SU-DHL-6 (cell line): ENCODE data around the gene PPP1R12A.

Experiments used
- H2AFZ ChIP-seq: fragments of 200-600 bp; sonication (generic); 2 replicates; pipeline ENCODE4 v1.6.1; 2014; ENCODE audit warnings: low read depth, mild to moderate bottlenecking, moderate library complexity, mixed read lengths, antibody characterized with exemption, low read length; ENCODE audit not compliant: severe bottlenecking
- H3F3A ChIP-seq: fragments of 200-600 bp; shearing (Covaris generic); 2 replicates; pipeline ENCODE4 v1.6.0; 2016; ENCODE audit warnings: antibody characterized with exemption, mild to moderate bottlenecking; ENCODE audit not compliant: insufficient read depth
- H3K27ac ChIP-seq: fragments of 200-600 bp; sonication (generic); 2 replicates; pipeline ENCODE4 v1.5.1; 2016; ENCODE audit warnings: low read depth, mild to moderate bottlenecking, low read length, moderate library complexity, mixed read lengths
- H3K27me3 ChIP-seq: fragments of 200-600 bp; sonication (generic), shearing (Covaris generic); 2 replicates; pipeline ENCODE4 v1.6.0; 2014; ENCODE audit warnings: mild to moderate bottlenecking, low read length
- H3K36me3 ChIP-seq: fragments of 200-600 bp; sonication (generic); 2 replicates; pipeline ENCODE4 v1.6.1; 2014; ENCODE audit warnings: mild to moderate bottlenecking, low read length, mixed read lengths
- H3K4me2 ChIP-seq: fragments of 300-600, 200-600 bp; shearing (Covaris generic), sonication (generic); 2 replicates; pipeline ENCODE4 v1.6.0; 2014; ENCODE audit warnings: low read length, low read depth, mild to moderate bottlenecking; ENCODE audit not compliant: poor library complexity, severe bottlenecking
- H3K4me3 ChIP-seq: fragments of 200-600 bp; sonication (generic); 2 replicates; pipeline ENCODE4 v1.5.1; 2014; ENCODE audit warnings: antibody characterized with exemption, low read length, mild to moderate bottlenecking, mixed read lengths; ENCODE audit not compliant: insufficient read depth, poor library complexity, severe bottlenecking
- H3K79me2 ChIP-seq: fragments of 200-600 bp; sonication (generic); 2 replicates; pipeline ENCODE4 v1.6.1; 2014; ENCODE audit warnings: mild to moderate bottlenecking, low read length, moderate library complexity; ENCODE audit not compliant: insufficient read depth
- H3K9ac ChIP-seq: fragments of 200-600 bp; sonication (generic); 2 replicates; pipeline ENCODE4 v1.7.0; 2014; ENCODE audit warnings: mild to moderate bottlenecking, low read length
- H3K9me2 ChIP-seq: fragments of 200-600 bp; sonication (generic); replicated peaks from 2 replicates; pipeline ENCODE4 v1.6.1; 2014; ENCODE audit warnings: low read length; ENCODE audit not compliant: insufficient read depth
- H3K9me3 ChIP-seq: fragments of 200-600 bp; sonication (generic); 2 replicates; pipeline ENCODE4 v1.6.1; 2014; ENCODE audit warnings: low read length, mixed read lengths; ENCODE audit not compliant: insufficient read depth
- H4K20me1 ChIP-seq: fragments of 200-600 bp; sonication (generic); 2 replicates; pipeline ENCODE4 v1.6.1; 2014; ENCODE audit warnings: low read depth, mild to moderate bottlenecking, antibody characterized with exemption, low read length, moderate library complexity, mixed read lengths
- EZH2phosphoT487 ChIP-seq: fragments of 200-600 bp; sonication (generic), shearing (Covaris generic); conservative IDR thresholded peaks from 2 replicates; pipeline ENCODE4 v1.6.1; 2018; ENCODE audit warnings: mild to moderate bottlenecking, antibody characterized with exemption, low read length, moderate library complexity, mixed read lengths
- TF ChIP-seq, protein P1 (sequence below): fragments of 200-600 bp; sonication (generic); IDR thresholded peaks from one replicate; pipeline ENCODE4 v1.5.1; 2017; ENCODE audit warnings: antibody characterized with exemption, mild to moderate bottlenecking, low read length, moderate library complexity; ENCODE audit not compliant: insufficient read depth, poor library complexity, severe bottlenecking

The PPP1R12A gene

DNA sequence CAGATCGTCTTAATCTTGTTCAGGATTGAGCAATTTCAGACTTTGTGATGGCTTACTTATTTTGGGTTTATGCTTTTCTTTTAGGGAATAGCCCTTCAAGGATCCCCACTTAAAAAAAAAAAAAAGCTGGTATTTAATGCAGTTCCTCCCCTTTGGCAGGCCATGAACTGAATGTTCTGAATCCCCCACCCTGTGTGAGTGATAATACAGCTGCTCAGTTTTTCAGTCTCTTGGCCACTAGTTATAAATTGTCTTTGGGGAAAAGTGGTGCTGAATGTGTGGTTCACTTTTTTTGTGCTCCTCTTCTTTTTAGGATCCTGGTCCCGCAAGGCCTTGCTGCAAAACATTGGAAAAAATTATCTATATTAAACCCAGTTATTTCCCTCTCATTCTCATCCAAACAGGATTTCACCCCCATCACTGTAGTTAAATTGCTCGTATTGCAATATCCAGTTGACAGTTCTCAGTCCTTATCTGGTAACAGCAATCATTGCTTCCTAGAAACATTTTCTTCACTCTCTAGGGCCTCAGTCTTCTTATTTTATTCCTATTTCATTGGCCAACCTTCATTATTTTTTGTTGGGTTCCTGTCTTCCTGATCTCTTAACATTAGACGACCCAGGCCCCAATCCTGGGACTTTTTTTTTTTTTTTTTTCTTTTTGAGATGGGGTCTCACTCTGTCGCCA is 171.0 kb downstream of the PPP1R12A start:
- no peak overlapping the region for H3K4me3 ChIP-seq
- no peak overlapping the region for H3K9ac ChIP-seq
- no peaks in the 10 kb centered on the region for H3K9me2 ChIP-seq
- no peak overlapping the region for H3K27ac ChIP-seq
- no peaks in the 10 kb centered on the region for H3K27me3 ChIP-seq
- H3F3A ChIP-seq: no peaks in the 10 kb centered on the region
- TF ChIP-seq, protein P1, sequence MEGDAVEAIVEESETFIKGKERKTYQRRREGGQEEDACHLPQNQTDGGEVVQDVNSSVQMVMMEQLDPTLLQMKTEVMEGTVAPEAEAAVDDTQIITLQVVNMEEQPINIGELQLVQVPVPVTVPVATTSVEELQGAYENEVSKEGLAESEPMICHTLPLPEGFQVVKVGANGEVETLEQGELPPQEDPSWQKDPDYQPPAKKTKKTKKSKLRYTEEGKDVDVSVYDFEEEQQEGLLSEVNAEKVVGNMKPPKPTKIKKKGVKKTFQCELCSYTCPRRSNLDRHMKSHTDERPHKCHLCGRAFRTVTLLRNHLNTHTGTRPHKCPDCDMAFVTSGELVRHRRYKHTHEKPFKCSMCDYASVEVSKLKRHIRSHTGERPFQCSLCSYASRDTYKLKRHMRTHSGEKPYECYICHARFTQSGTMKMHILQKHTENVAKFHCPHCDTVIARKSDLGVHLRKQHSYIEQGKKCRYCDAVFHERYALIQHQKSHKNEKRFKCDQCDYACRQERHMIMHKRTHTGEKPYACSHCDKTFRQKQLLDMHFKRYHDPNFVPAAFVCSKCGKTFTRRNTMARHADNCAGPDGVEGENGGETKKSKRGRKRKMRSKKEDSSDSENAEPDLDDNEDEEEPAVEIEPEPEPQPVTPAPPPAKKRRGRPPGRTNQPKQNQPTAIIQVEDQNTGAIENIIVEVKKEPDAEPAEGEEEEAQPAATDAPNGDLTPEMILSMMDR: no peak
- TF ChIP-seq EZH2phosphoT487: no peak
- no peaks in the 10 kb centered on the region for H4K20me1 ChIP-seq
- H2AFZ ChIP-seq: no peak overlapping the region
- no peak overlapping the region for H3K4me2 ChIP-seq
- H3K9me3 ChIP-seq: no peaks in the 10 kb centered on the region
- no peaks in the 10 kb centered on the region for H3K36me3 ChIP-seq
- H3K79me2 ChIP-seq: no peaks in the 10 kb centered on the region

DNA sequence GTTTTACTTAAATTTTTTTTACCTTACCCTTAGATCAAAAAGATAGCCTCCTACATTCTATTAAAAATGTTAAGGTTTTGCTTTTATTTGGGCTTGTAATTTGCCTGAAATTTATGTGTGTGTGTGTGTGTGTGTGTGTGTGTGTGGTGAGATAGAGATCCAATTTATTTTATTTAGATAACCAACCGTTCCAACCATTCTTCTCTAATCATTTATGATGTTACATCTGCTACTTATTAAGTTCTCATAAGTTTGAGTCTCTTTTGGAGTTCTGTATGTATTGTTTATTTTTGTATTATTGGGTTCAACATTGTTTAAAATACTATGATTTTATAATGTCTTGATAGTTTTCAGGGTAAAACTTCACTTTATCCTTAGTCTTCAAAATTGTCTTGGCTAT is 173.6 kb downstream of the PPP1R12A start:
- 0 out of 2 replicates have a peak, but pooled peaks cover under 1% of the 10 kb centered on the region for H3K9me3 ChIP-seq
- H3K79me2 ChIP-seq: no peaks in the 10 kb centered on the region
- no peaks in the 10 kb centered on the region for H4K20me1 ChIP-seq
- TF ChIP-seq, protein P1: no peak
- TF ChIP-seq EZH2phosphoT487: no peak
- no peak overlapping the region for H3K27ac ChIP-seq
- H3K4me2 ChIP-seq: no peak overlapping the region
- H2AFZ ChIP-seq: no peak overlapping the region
- no peaks in the 10 kb centered on the region for H3K9me2 ChIP-seq
- no peaks in the 10 kb centered on the region for H3K36me3 ChIP-seq
- no peaks in the 10 kb centered on the region for H3F3A ChIP-seq
- no peak overlapping the region for H3K4me3 ChIP-seq
- no peaks in the 10 kb centered on the region for H3K27me3 ChIP-seq
- no peak overlapping the region for H3K9ac ChIP-seq

DNA sequence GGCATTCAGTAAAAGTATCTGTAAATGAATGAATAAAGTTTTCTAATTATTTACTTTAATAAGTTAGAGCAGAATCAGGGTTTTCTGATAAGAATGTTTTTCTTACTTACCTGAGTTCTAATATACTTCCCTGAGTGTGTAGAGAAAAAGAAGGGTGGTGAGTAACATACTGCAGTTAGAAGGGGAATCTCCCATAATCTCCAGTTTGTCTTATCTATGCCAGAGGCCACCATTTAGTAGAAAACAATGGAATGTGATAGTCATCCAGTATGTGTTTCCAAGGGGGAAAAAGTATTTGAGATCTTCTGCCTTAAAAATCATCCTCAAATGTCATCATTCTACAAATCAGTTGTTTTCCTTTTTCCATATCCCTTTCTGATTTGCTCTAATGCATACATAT is 187.6 kb downstream of the PPP1R12A start:
- H3K36me3 ChIP-seq: no peaks in the 10 kb centered on the region
- no peaks in the 10 kb centered on the region for H3F3A ChIP-seq
- no peaks in the 10 kb centered on the region for H4K20me1 ChIP-seq
- no peak for TF ChIP-seq EZH2phosphoT487
- TF ChIP-seq, protein P1: no peak
- no peaks in the 10 kb centered on the region for H3K79me2 ChIP-seq
- no peak overlapping the region for H2AFZ ChIP-seq
- H3K27ac ChIP-seq: no peak overlapping the region
- H3K9me2 ChIP-seq: no peaks in the 10 kb centered on the region
- no peaks in the 10 kb centered on the region; the same call in 1 of the 2 replicates for H3K27me3 ChIP-seq
- H3K4me2 ChIP-seq: no peak overlapping the region
- H3K9ac ChIP-seq: no peak overlapping the region
- H3K4me3 ChIP-seq: no peak overlapping the region
- H3K9me3 ChIP-seq: no peaks in the 10 kb centered on the region
